Peyer's patch (tissue), 4 donors: Measurements from ENCODE around the gene TMEM178B.

Experiments used
- POLR2A ChIP-seq, 2 donors: fragments of 450-650 bp; IDR thresholded peaks; one replicate each; pipeline ENCODE4 v1.5.1; 2017; ENCODE audit warnings: antibody characterized with exemption in 2 of 2, mild to moderate bottlenecking in 2 of 2, moderate library complexity in 2 of 2
- TF ChIP-seq, protein P1 (sequence below), 6 experiments: fragments of 450-650 bp in 4 of 6; fragments of 200-600 bp in 2 of 6; sonication (generic) in 1 of 6; IDR thresholded peaks; one replicate each; pipeline ENCODE4 v1.5.1; 2017 to 2019; ENCODE audit warnings: antibody characterized with exemption in 6 of 6, mild to moderate bottlenecking in 3 of 6, moderate library complexity in 1 of 6

DNA sequence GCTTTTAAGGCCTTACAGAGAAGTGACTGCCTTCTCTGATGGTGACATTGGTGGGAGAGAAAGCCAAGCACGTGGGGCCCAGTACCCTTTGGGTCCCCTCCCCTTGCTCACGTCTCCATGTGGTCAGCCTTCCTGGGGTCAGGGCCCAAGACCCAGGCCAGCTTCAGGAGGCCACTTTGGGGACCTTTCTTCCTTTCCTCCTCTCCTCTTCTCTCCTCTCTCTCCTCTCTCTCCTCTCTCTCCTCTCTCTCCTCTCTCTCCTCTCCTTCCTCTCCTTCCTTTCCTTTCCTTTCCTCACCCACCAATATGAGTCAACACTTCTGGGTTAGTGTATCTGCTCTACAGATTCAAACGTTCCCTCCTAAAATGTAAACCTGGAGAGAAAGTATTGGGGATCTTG lies 380.5 kb downstream of the TMEM178B start:
- TF ChIP-seq, protein P1, sequence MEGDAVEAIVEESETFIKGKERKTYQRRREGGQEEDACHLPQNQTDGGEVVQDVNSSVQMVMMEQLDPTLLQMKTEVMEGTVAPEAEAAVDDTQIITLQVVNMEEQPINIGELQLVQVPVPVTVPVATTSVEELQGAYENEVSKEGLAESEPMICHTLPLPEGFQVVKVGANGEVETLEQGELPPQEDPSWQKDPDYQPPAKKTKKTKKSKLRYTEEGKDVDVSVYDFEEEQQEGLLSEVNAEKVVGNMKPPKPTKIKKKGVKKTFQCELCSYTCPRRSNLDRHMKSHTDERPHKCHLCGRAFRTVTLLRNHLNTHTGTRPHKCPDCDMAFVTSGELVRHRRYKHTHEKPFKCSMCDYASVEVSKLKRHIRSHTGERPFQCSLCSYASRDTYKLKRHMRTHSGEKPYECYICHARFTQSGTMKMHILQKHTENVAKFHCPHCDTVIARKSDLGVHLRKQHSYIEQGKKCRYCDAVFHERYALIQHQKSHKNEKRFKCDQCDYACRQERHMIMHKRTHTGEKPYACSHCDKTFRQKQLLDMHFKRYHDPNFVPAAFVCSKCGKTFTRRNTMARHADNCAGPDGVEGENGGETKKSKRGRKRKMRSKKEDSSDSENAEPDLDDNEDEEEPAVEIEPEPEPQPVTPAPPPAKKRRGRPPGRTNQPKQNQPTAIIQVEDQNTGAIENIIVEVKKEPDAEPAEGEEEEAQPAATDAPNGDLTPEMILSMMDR (IDR thresholded peaks at IDR 0.05), result no peak
- TF ChIP-seq POLR2A (IDR thresholded peaks at IDR 0.05), result no peak
